Nephron progenitor cell (in vitro differentiated cells): ENCODE measurements around the gene CCDC63.

Experiments used
- DNase-seq: peaks from one replicate; pipeline ENCODE4 v3.0.0; 2021
- H3K27ac Mint-ChIP-seq: 2 replicates; pipeline ENCODE4 v1.8.0; 2021; ENCODE audit warnings: mild to moderate bottlenecking, moderate library complexity, mixed read lengths
- H3K27me3 Mint-ChIP-seq: 2 replicates; pipeline ENCODE4 v1.8.0; 2021; ENCODE audit warnings: mild to moderate bottlenecking, low read depth, mixed read lengths; ENCODE audit not compliant: poor library complexity
- H3K36me3 Mint-ChIP-seq: 2 replicates; pipeline ENCODE4 v1.8.0; 2021; ENCODE audit warnings: low read depth, mixed read lengths
- H3K4me1 Mint-ChIP-seq: 2 replicates; pipeline ENCODE4 v1.8.0; 2021; ENCODE audit warnings: mixed read lengths
- H3K4me3 Mint-ChIP-seq: 2 replicates; pipeline ENCODE4 v1.8.0; 2021; ENCODE audit warnings: mild to moderate bottlenecking, moderate library complexity, mixed read lengths
- H3K9me3 Mint-ChIP-seq: 2 replicates; pipeline ENCODE4 v1.8.0; 2021; ENCODE audit warnings: mild to moderate bottlenecking, moderate library complexity, mixed read lengths
- CTCF ChIP-seq: fragments of 200-600 bp; sonication (generic); IDR thresholded peaks from 2 replicates; pipeline ENCODE4 v1.5.0; 2021; ENCODE audit warnings: antibody characterized with exemption

Gene CCDC63

GRCh38 chr12:110826592-110827200, 20.1 kb upstream of the CCDC63 start:
- no peaks in the 10 kb centered on the region for H3K36me3 Mint-ChIP-seq
- peak; percentile 80 for TF ChIP-seq CTCF
- H3K9me3 Mint-ChIP-seq: no peaks in the 10 kb centered on the region
- H3K27me3 Mint-ChIP-seq: peaks cover 64% of the 10 kb centered on the region
- H3K4me3 Mint-ChIP-seq: no peak overlapping the region
- H3K4me1 Mint-ChIP-seq: peaks cover 5% of the 10 kb centered on the region
- no peak overlapping the region for H3K27ac Mint-ChIP-seq
- peak; percentile 86 for DNase-seq

- no peak for DNase-seq
- H3K4me1 Mint-ChIP-seq: peaks cover 5% of the 10 kb centered on the region
- no peaks in the 10 kb centered on the region for H3K36me3 Mint-ChIP-seq
- no peak overlapping the region for H3K27ac Mint-ChIP-seq
- peaks cover 55% of the 10 kb centered on the region for H3K27me3 Mint-ChIP-seq
- no peaks in the 10 kb centered on the region for H3K9me3 Mint-ChIP-seq
- TF ChIP-seq CTCF: no peak
- H3K4me3 Mint-ChIP-seq: no peak overlapping the region
These were observed 17.5 kb upstream of the CCDC63 start for GRCh38 chr12:110829308-110829707.

- TF ChIP-seq CTCF: no peak
- Mint-ChIP-seq H3K27ac (no peak overlapping the region), H3K9me3 (no peaks in the 10 kb centered on the region), H3K4me1 (peaks cover 8% of the 10 kb centered on the region), H3K27me3 (peaks cover 35% of the 10 kb centered on the region), H3K36me3 (no peaks in the 10 kb centered on the region), H3K4me3 (no peak overlapping the region)
- no peak for DNase-seq
These were observed 10.5 kb upstream of the CCDC63 start for GRCh38 chr12:110836291-110836690.

GRCh38 chr12:110841007-110841406, 5.8 kb upstream of the CCDC63 start:
- Mint-ChIP-seq H3K9me3 (peaks cover 3% of the 10 kb centered on the region), H3K4me3 (no peak overlapping the region), H3K27ac (no peak overlapping the region), H3K36me3 (no peaks in the 10 kb centered on the region), H3K4me1 (no peaks in the 10 kb centered on the region), H3K27me3 (peaks cover 49% of the 10 kb centered on the region)
- DNase-seq: no peak
- no peak for TF ChIP-seq CTCF

- Mint-ChIP-seq H3K4me3 (no peak overlapping the region), H3K36me3 (no peaks in the 10 kb centered on the region), H3K9me3 (peaks cover 3% of the 10 kb centered on the region), H3K27ac (no peak overlapping the region), H3K27me3 (peaks cover 75% of the 10 kb centered on the region), H3K4me1 (no peaks in the 10 kb centered on the region)
- DNase-seq: no peak
- no peak for TF ChIP-seq CTCF
These were observed 2.7 kb upstream of the CCDC63 start for GRCh38 chr12:110844131-110844530.
